GM18507 (cell line): ENCODE results near the gene CARMIL1.

Experiments
- DNase-seq: peaks from one replicate; pipeline ENCODE4 v3.0.0; 2011; ENCODE audit warnings: low read depth; ENCODE audit not compliant: insufficient read length; ENCODE audit errors: extremely low spot score
- FAIRE-seq: peaks from 2 replicates; lab custom pipeline; 2011; peaks lifted over from hg19 to GRCh38; lab: Jason Lieb, UNC

CARMIL1 gene

DNA sequence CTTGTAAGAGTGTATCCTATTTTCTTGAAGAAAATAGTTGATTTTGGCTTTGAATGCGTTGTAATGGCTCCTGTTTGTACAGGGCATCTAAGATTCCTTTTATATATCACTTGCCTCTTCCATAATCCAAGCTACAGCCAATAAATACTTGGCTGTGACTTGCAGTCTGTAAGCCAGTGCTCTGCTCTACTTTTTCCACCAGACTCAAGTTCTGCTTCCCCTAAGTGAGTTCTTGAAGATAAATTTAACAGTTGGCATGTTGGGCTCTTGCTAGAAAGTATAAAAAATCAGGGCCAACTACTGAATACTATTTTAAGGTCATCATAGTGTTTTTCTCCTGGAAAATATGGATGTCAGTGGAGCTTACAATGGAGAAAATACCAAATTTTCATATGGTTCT lies 336.3 kb downstream of the CARMIL1 start:
- no peak for FAIRE-seq
- DNase-seq, result no peak

DNA sequence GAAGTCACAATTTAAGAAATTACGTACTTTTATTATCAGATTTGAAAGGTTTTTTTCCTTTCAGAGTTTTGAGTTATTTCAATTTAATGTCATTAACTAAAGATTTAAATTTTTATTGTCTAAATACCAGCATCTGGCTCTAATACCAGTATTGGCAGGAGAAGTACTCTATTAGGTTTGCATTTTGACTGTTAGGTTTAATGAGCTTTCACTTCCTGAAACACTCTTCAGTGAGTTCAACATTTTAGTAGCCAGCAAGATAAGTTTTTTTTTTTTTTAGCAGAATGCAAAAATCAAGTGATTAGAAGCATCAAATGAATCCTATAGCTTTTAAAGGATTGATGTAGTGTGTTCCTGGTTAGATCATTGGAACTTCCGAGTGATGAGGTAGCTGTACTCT lies 338.8 kb downstream of the CARMIL1 start:
- DNase-seq, result no peak
- FAIRE-seq, result peak; percentile 21

DNA sequence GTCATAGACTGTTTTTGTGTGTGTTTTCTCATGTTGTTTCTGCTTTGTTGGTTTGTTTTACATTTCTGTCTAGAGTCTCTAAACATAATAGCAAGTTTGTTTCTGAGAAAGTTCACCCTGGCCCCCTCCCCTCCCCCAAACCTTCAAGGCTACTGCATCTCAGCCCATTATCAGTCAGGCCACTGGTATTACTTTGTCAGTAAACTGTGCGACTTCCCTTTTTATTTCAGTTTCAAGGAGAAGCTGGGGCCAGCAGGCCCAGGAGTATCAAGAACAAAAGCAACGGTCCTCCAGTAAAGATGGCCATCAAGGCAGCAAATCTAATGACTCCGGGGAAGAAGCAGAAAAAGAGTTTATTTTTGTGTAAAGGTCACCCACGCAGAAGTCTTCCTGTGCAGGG lies 340.0 kb downstream of the CARMIL1 start:
- FAIRE-seq (no peak), DNase-seq (no peak)

- FAIRE-seq, result no peak
- DNase-seq, result no peak
These were observed 341.2 kb downstream of the CARMIL1 start for GRCh38 chr6:25620391-25620790.

GRCh38 chr6:25623065-25623464 lies 343.9 kb downstream of the CARMIL1 start:
- FAIRE-seq (no peak), DNase-seq (no peak)

DNA sequence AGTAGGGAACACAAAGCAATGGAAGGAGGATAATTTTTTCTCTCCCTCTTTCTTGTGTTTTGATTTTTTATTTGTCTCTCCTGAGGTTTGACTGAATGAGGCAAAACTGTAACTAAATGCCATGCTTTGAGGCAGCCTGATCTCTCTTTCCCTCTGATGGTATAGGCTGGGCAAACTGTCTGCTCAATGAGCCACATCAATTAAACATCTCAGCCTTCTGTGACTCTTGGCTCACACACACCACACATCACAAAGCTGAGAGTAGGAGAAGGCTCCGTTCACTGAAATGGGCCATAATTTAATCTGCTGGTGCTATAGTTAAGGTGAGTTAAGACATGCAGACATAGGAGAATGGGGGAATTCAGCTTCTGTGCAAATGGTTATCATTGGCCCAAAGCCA lies 344.7 kb downstream of the CARMIL1 start:
- FAIRE-seq, result no peak
- DNase-seq, result no peak

DNA sequence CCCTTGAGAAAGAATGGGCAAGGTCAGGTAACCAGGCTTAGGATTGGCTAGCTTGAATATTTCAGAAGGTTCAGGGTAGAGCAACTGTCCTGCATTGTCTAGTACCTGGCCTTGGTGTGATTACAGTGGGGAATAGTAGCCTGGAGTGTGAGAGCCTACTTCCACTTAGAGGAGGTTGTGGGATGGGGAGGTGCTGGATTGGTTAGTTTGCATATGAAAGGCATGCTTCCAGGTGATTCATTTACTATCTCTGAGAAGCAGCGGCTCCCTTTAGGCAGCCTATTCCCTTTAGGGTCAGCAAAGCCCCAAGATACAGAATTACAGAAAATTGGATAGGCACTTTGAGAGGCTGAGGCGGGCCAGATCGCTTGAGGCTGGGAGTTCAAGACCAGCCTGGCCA lies 347.8 kb downstream of the CARMIL1 start:
- DNase-seq (no peak), FAIRE-seq (no peak)

- FAIRE-seq, result no peak
These were observed 349.5 kb downstream of the CARMIL1 start for GRCh38 chr6:25628471-25629197.

GRCh38 chr6:25629198-25629576 lies 350.0 kb downstream of the CARMIL1 start:
- FAIRE-seq, result no peak
- DNase-seq, result no peak

More at GRCh38 chr6:25628471-25629197, 349.5 kb downstream of the CARMIL1 start:
- no peak for DNase-seq

GRCh38 chr6:25630508-25631278 lies 351.5 kb downstream of the CARMIL1 start:
- no peak for FAIRE-seq

GRCh38 chr6:25635886-25636317 lies 356.7 kb downstream of the CARMIL1 start:
- DNase-seq, result no peak
- no peak for FAIRE-seq

More at GRCh38 chr6:25630508-25631278, 351.5 kb downstream of the CARMIL1 start:
- no peak for DNase-seq

DNA sequence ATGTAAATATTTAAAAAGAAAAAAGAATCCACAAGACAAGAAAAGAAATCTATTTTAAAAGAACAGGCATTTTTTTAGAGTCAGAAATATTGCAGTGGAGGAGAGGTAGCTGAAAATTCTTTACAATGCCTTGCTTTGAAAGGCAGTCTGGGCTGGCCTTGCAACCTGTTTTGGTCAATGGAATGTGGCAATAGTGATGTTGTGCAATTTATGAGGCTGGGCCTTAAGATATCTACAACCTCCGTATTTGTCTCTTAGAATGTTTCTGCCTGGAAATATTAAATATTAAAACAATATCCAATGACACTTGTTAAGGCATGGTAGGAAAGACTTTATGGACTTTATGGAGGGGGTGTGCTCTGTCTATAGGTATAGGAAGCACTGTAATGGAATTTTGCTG lies 358.0 kb downstream of the CARMIL1 start:
- DNase-seq (no peak), FAIRE-seq (no peak)

DNA sequence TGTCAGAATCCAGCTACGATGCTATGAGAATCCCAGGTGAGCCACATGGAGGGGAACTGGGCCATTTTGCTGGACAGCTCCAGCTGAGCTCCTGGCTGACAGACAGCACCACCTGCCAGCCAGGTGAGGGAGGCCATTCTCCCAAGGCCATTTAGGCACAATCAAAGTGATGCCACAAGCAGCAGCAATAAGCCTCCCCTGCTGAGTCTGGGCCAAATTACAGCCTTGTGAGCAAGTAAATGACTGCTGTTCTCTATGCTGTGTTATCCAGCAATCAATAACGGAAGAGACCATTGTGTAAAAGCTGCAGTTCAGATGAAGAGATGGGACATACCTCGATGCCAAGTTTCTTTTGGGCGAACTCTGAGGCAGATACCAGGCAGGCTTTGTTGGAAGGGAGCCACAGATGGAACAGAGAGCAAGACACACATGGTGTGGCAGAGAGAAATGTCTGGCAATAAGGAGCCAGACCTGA lies 358.8 kb downstream of the CARMIL1 start:
- DNase-seq (no peak), FAIRE-seq (no peak)

- no peak for FAIRE-seq
- no peak for DNase-seq
These were observed 360.5 kb downstream of the CARMIL1 start for GRCh38 chr6:25639653-25640052.

DNA sequence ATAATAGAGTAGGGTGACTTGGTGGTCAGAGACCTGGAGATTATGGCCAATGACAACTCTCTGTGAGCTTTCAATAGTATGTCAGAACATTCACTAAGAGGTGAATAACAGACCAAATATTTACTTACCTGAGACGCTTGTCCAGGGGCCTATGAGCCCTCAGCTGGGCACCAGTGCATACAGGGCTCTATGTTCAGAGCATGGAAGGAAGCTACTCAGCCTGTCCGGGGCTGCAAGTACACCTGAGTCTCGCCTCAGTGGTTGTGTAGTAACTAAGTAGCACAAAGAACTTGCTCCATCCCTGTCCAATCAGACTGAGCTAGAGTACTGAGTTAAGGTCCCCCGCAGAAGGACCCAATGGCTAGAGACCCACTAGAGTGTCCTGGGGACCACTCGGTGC lies 361.3 kb downstream of the CARMIL1 start:
- no peak for FAIRE-seq
- DNase-seq, result no peak

DNA sequence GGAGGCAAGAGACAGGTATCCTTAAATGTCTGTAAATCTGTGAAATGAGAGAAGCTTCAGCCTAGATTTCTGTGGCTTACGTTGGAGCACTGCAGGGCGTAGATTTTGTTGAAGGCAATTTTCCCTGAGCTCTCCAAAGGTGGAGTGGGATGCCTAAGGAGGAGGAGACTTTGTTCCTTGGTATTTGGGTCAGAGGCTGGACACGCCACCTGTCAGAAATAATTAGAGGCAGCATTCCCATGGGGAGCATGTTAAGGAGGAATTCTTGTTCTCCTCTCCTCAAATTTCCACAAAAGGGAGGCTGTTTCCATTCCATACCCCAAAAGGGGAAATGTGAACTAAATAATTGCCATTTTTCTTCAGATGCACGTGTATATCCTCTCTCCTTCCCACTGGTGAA lies 361.7 kb downstream of the CARMIL1 start:
- no peak for DNase-seq
- FAIRE-seq, result no peak

DNA sequence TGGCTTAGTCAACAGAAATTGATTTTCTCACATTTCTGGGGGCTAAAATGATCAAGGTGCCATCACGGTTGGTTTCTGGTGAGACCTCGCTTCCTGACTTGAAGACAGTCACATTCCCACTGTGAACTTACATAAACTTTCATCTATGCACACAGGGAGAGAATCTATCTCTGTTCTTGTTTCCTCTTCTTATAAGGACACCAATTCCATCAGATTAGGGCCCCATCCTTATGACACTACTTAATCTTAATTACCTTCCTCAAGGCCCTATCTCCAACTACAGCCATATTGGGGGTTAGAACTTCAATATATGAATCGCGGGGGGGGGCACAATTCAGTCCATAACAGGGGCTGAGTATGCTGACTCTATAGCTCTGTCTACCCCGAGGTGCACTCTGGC lies 362.2 kb downstream of the CARMIL1 start:
- DNase-seq (no peak), FAIRE-seq (no peak)

DNA sequence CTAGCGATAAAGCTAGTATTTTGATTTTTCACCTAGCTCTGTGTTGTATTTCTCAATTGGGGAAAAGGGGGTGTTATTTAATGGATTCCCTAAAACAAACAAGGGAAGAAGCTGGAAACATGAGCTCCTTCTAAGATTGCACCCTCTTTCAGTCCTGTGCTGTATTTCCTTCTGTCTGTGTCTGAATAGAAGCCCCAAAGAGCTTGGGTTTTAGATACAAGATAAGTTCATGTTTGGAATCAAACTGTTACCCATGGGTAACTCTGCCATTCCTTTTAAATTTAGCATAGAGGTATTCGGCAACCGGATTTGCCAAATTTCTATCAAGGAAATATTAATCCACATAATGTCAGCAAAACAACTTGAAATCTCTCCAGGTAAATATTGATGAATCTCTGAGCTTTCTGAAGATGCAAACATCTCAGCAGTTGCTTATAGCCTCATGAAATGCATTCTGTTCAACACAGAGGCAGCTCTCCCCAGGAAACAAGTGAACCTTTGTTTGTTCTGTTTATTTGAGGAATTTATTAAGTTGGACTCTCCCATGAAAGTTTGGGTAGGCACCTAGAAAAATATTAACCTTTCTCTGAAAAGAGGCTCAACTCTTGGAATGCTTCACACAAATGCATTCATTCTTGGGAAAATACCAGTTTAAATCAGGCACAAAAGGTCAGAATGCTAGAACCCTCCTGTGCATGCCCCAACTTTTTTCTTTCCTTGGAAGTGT lies 362.9 kb downstream of the CARMIL1 start:
- DNase-seq, result no peak
- FAIRE-seq, result no peak

DNA sequence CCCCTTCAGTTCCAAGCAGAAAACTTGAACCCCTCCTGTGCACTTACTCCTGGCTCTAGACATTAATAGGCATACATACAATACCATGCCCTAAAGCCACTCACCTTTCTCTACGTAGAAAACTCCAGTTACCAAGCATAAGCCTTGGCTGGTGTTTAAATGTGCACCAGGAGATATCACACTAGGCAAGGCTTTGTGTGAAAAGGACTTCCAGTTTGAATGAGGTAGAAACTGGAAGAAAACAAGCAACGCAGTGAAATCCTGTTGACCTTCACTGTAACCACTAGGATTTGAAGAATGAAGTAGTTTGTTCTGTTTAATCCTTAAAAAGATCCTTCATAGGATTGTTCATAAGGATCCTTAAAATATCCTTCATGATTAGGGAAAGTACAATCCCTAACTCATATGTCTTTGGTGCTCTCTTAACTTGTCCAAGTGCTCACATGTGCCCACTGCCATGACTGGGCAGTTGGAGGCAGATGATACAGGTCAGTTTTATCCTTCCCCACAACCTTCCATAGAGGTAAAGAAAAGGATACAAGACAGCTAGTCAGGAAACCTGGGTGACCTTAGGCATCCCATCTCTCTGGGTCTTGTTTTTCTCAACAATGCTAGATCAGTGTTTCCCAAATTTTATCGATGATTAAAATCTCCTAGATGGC lies 363.6 kb downstream of the CARMIL1 start:
- no peak for DNase-seq
- FAIRE-seq, result no peak

GRCh38 chr6:25645916-25646315 lies 366.7 kb downstream of the CARMIL1 start:
- FAIRE-seq (no peak), DNase-seq (no peak)
